Endodermal cell (in vitro differentiated cells): ENCODE measurements around the gene BBS12. TPM values are rescaled to one million over a fixed set of nuclear protein-coding genes. Genes with fewer than 3 reads are reported as not detected.
A peak's percentile ranks its signal among the peaks of the same experiment; 100 is the strongest.

Experiments
- DNase-seq: peaks from one replicate; pipeline ENCODE4 v3.0.0-alpha.2; 2017
- H3K27ac ChIP-seq: 2 replicates; pipeline ENCODE4 v1.5.1; 2013; ENCODE audit warnings: mild to moderate bottlenecking, low read depth, low read length, moderate library complexity
- H3K27me3 ChIP-seq: 2 replicates; pipeline ENCODE4 v1.6.1; 2013; ENCODE audit warnings: mild to moderate bottlenecking, low read length, moderate library complexity; ENCODE audit not compliant: insufficient read depth, control insufficient read depth, poor library complexity, severe bottlenecking
- H3K36me3 ChIP-seq: 2 replicates; pipeline ENCODE4 v1.7.0; 2013; ENCODE audit warnings: mild to moderate bottlenecking, low read length, moderate library complexity; ENCODE audit not compliant: control insufficient read depth, insufficient read depth
- H3K4me1 ChIP-seq: one replicate; pipeline ENCODE4 v1.7.0; 2013; ENCODE audit warnings: low read length; ENCODE audit not compliant: control insufficient read depth, insufficient read depth
- H3K4me3 ChIP-seq: 2 replicates; pipeline ENCODE4 v1.5.1; 2013; ENCODE audit warnings: mild to moderate bottlenecking, low read length, moderate library complexity
- H3K9ac ChIP-seq: 2 replicates; pipeline ENCODE4 v1.6.1; 2013; ENCODE audit warnings: mild to moderate bottlenecking, low read length, moderate library complexity; ENCODE audit not compliant: poor library complexity, severe bottlenecking; ENCODE audit errors: extremely low read depth
- H3K9me3 ChIP-seq: 2 replicates; pipeline ENCODE4 v1.6.1; 2013; ENCODE audit warnings: mild to moderate bottlenecking, low read length, moderate library complexity; ENCODE audit not compliant: control insufficient read depth
- H3K27ac Mint-ChIP-seq: 2 replicates; pipeline ENCODE4 v1.8.0; 2020; ENCODE audit warnings: mixed read lengths
- H3K27me3 Mint-ChIP-seq: 2 replicates; pipeline ENCODE4 v1.8.0; 2021; ENCODE audit warnings: mild to moderate bottlenecking, mixed read lengths; ENCODE audit not compliant: insufficient read depth
- H3K36me3 Mint-ChIP-seq: 2 replicates; pipeline ENCODE4 v1.8.0; 2020; ENCODE audit warnings: low read depth, mixed read lengths
- H3K4me1 Mint-ChIP-seq: 2 replicates; pipeline ENCODE4 v1.8.0; 2020; ENCODE audit warnings: mixed read lengths
- H3K4me3 Mint-ChIP-seq: 2 replicates; pipeline ENCODE4 v1.8.0; 2020; ENCODE audit warnings: mild to moderate bottlenecking, moderate library complexity, mixed read lengths
- H3K9me3 Mint-ChIP-seq: 2 replicates; pipeline ENCODE4 v1.8.0; 2020; ENCODE audit warnings: mild to moderate bottlenecking, mixed read lengths
- CTCF ChIP-seq: fragments of 200-600 bp; sonication (generic); conservative IDR thresholded peaks from 2 replicates; pipeline ENCODE4 v1.5.0; 2021; ENCODE audit warnings: antibody characterized with exemption, mild to moderate bottlenecking
- WGBS, 2 experiments: methylation state at CpG; one replicate each; pipeline versions ENCODE4 v1.1.5 to v1.1.7; 2013; ENCODE audit warnings: missing lambda C conversion rate in 2 of 2, mixed read lengths in 1 of 2; ENCODE audit not compliant: insufficient coverage in 1 of 2, insufficient read length in 1 of 2; 5-methylcytosine and 5-hydroxymethylcytosine counted together
- total RNA-seq, 2 donors: library from RNA; stranded (reverse); fragmentation: NEBNext Ultra II Directional in 1 of 2; extraction: Animal tissue kit (Norgen Biotek cat#: 25700) in 1 of 2; gene quantifications; 2 replicates in 1 of 2; 3 replicates in 1 of 2; pipeline ENCODE4 v1.2.1, GENCODE V29; 2021

BBS12 gene
- total RNA-seq, 2 donors from 2014 or later, result 4.1 to 4.2 TPM

- WGBS, 2 experiments, result 83% methylated on average over 1 of the region's 1 CpG; no CpG with 5 or more reads in 1 of the 2 experiments
- no peak for TF ChIP-seq CTCF
- Histone ChIP-seq H3K27me3 (no peaks in the 10 kb centered on the region), H3K4me1 (no peaks in the 10 kb centered on the region), H3K9ac (no peak overlapping the region), H3K9me3 (no peaks in the 10 kb centered on the region), H3K27ac (no peak overlapping the region), H3K36me3 (no peaks in the 10 kb centered on the region), H3K4me3 (no peak overlapping the region)
- Mint-ChIP-seq H3K27ac (no peak overlapping the region), H3K27me3 (no peaks in the 10 kb centered on the region), H3K36me3 (no peaks in the 10 kb centered on the region), H3K9me3 (no peaks in the 10 kb centered on the region), H3K4me1 (peaks cover 13% of the 10 kb centered on the region), H3K4me3 (no peak overlapping the region)
- no peak for DNase-seq
These were observed 55.4 kb downstream of the BBS12 start for GRCh38 chr4:122787940-122788339.

- Mint-ChIP-seq H3K4me3 (no peak overlapping the region), H3K36me3 (no peaks in the 10 kb centered on the region), H3K4me1 (peaks cover 4% of the 10 kb centered on the region), H3K27me3 (no peaks in the 10 kb centered on the region), H3K9me3 (no peaks in the 10 kb centered on the region), H3K27ac (peak overlapping the region; percentile 16)
- no peak for DNase-seq
- Histone ChIP-seq H3K9ac (no peak overlapping the region), H3K36me3 (no peaks in the 10 kb centered on the region), H3K9me3 (no peaks in the 10 kb centered on the region), H3K4me1 (no peaks in the 10 kb centered on the region), H3K4me3 (no peak overlapping the region), H3K27me3 (no peaks in the 10 kb centered on the region), H3K27ac (no peak overlapping the region)
- WGBS, 2 experiments, result 86 to 96% methylated on average over 3 to 4 of the region's 4 CpGs
- TF ChIP-seq CTCF, result no peak
These were observed 56.4 kb downstream of the BBS12 start for GRCh38 chr4:122788935-122789334.

GRCh38 chr4:122793811-122794210 is 61.3 kb downstream of the BBS12 start:
- DNase-seq, result no peak
- Histone ChIP-seq H3K27me3 (no peaks in the 10 kb centered on the region), H3K4me1 (peaks cover 3% of the 10 kb centered on the region), H3K9me3 (no peaks in the 10 kb centered on the region), H3K27ac (no peak overlapping the region), H3K9ac (no peak overlapping the region), H3K4me3 (no peak overlapping the region), H3K36me3 (no peaks in the 10 kb centered on the region)
- no peak for TF ChIP-seq CTCF
- H3K4me3 Mint-ChIP-seq, result no peak overlapping the region
- no peak overlapping the region for H3K27ac Mint-ChIP-seq
- H3K9me3 Mint-ChIP-seq, result no peaks in the 10 kb centered on the region
- peaks cover 14% of the 10 kb centered on the region for H3K4me1 Mint-ChIP-seq
- H3K36me3 Mint-ChIP-seq, result no peaks in the 10 kb centered on the region
- H3K27me3 Mint-ChIP-seq, result no peaks in the 10 kb centered on the region

Other genes starting within 250 kb of the BBS12 start
- gene IL21, start 111.6 kb upstream of the BBS12 start, total RNA-seq, result not detected
- gene FGF2, start 94.1 kb downstream of the BBS12 start, total RNA-seq, result 10 to 100 TPM; 12.5 to 18.5 TPM
- gene NUDT6, start 189.9 kb downstream of the BBS12 start, total RNA-seq, result 10 to 100 TPM in 1 of 2 donors, 1 to 10 TPM in 1; 5.8 to 11.6 TPM